ENCODE data around the gene SLC38A2.

SLC38A2 gene

GRCh38 chr12:46396826-46397225 is 24.3 kb upstream of the SLC38A2 start (continued):
- TF ChIP-seq ZNF518A (tag by site-specific recombination; conservative IDR thresholded peaks at IDR 0.05; ENCODE audit: low read depth), result no peak
- TF ChIP-seq GFI1B (tag by site-specific recombination; IDR thresholded peaks at IDR 0.05), result no peak

GRCh38 chr12:46395388-46395787 is 22.8 kb upstream of the SLC38A2 start:
- H3K4me3 ChIP-seq (ENCODE audit: low read depth, low read length), result no peak overlapping the region
- H3K4me1 ChIP-seq (ENCODE audit: control insufficient read depth, insufficient read depth, low read length), result peaks cover 9% of the 10 kb centered on the region
- TF ChIP-seq ZNF76 (tag by site-specific recombination; IDR thresholded peaks at IDR 0.05; ENCODE audit: borderline replicate concordance, low read depth), result no peak
- no peak for TF ChIP-seq ZNF610 (tag by site-specific recombination; IDR thresholded peaks at IDR 0.05; ENCODE audit: borderline replicate concordance)
- no peak for TF ChIP-seq ZNF645 (tag by site-specific recombination; IDR thresholded peaks at IDR 0.05)
- no peak for TF ChIP-seq ZBTB49 (tag by site-specific recombination; IDR thresholded peaks at IDR 0.05; ENCODE audit: low read depth)
- TF ChIP-seq ZSCAN23 (tag by site-specific recombination; IDR thresholded peaks at IDR 0.05), result no peak
- no peak for TF ChIP-seq ZNF555 (tag by site-specific recombination; conservative IDR thresholded peaks at IDR 0.05)
- TF ChIP-seq ZBTB7A (tag by site-specific recombination; IDR thresholded peaks at IDR 0.05; ENCODE audit: low read depth), result no peak
- no peak for TF ChIP-seq ZNF530 (tag by site-specific recombination; IDR thresholded peaks at IDR 0.05; ENCODE audit: low read depth)
- TF ChIP-seq KLF7 (tag by site-specific recombination; IDR thresholded peaks at IDR 0.05; ENCODE audit: borderline replicate concordance), result no peak
- no peak for TF ChIP-seq ZNF560 (tag by site-specific recombination; IDR thresholded peaks at IDR 0.05; ENCODE audit: borderline replicate concordance)
- TF ChIP-seq SETDB1 (IDR thresholded peaks at IDR 0.05; ENCODE audit: insufficient read length, low read length), result no peak
- TF ChIP-seq RBAK (tag by site-specific recombination; IDR thresholded peaks at IDR 0.05), result no peak
- no peak for TF ChIP-seq ZNF623 (tag by site-specific recombination; IDR thresholded peaks at IDR 0.05)
- no peak for TF ChIP-seq ZNF140 (tag by site-specific recombination; IDR thresholded peaks at IDR 0.05)
- no peak for TF ChIP-seq ZBTB10 (tag by site-specific recombination; IDR thresholded peaks at IDR 0.05)
- no peak for TF ChIP-seq ZNF561 (tag by site-specific recombination; IDR thresholded peaks at IDR 0.05; ENCODE audit: borderline replicate concordance)
- TF ChIP-seq ZNF19 (tag by site-specific recombination; IDR thresholded peaks at IDR 0.05; ENCODE audit: low read depth), result no peak
- TF ChIP-seq ZNF112 (tag by site-specific recombination; IDR thresholded peaks at IDR 0.05), result no peak
- no peak for TF ChIP-seq CTCF (tag by site-specific recombination; IDR thresholded peaks at IDR 0.05)
- TF ChIP-seq ZNF248 (tag by site-specific recombination; IDR thresholded peaks at IDR 0.05), result no peak
- H3K36me3 ChIP-seq (ENCODE audit: control insufficient read depth in 2 of 2, insufficient read depth in 1 of 2, low read length in 2 of 2), result no peaks in the 10 kb centered on the region
- POLR2A ChIA-PET, result no interaction called here
- CTCF ChIA-PET, result no interaction called here
- no peak overlapping the region for H3K27ac ChIP-seq (ENCODE audit: extremely low read depth, low read depth, low read length)
- no peaks in the 10 kb centered on the region for H3K9me3 ChIP-seq (ENCODE audit: control insufficient read depth, insufficient read depth, low read depth, low read length)
